ENCODE measurements around the gene ARHGAP28. TPM values are rescaled to one million over a fixed set of nuclear protein-coding genes. Genes with fewer than 3 reads are reported as not detected.
"Not testable (repeated sequence)": the region's sequence is repeated elsewhere in the genome, so short reads cannot be mapped to it uniquely, and the experiment has no call there.

Gene ARHGAP28
- total and polyA plus RNA-seq, 7 experiments from 2014 or later: not detected

DNA sequence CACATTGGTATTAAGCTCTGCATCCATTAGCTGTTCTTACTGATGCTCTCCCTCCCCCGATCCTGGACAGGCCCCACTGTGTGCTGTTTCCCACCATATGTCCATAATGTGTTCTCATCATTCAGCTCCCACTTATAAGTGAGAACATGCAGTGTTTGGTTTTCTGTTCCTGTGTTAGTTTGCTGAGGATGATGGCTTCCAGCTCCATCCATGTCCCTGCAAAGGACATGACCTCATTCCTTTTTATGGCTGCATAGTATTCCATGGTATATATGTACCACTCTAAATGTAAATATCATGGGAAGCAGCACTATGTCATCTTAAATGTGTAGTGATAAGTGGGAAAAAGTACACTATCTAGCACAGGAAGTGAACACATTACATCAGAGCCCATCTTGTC is 116.0 kb downstream of the ARHGAP28 start:
- H3K27me3 Mint-ChIP-seq; H3K27ac ChIP-seq (ENCODE audit: low read depth, low read length); POLR2A ChIA-PET; H3K4me3 ChIP-seq (ENCODE audit: low read length); H3K36me3 Mint-ChIP-seq; H3K4me3 Mint-ChIP-seq; H3K27me3 ChIP-seq (ENCODE audit: control insufficient read depth in 2 of 2, insufficient read depth in 2 of 2, low read length in 2 of 2); H3K36me3 ChIP-seq (ENCODE audit: control insufficient read depth in 2 of 3, insufficient read depth in 3 of 3, low read length in 3 of 3); intact Hi-C loops (cut with micrococcal nuclease); H3K4me1 Mint-ChIP-seq; H3K4me1 ChIP-seq (ENCODE audit: control insufficient read depth in 2 of 2, insufficient read depth in 2 of 2, low read length in 2 of 2); ATAC-seq; H3K27ac Mint-ChIP-seq; DNase-seq; H3K9me3 ChIP-seq (ENCODE audit: control insufficient read depth in 2 of 3, low read length in 3 of 3); CTCF ChIA-PET: not testable (repeated sequence)
- H3K9me3 Mint-ChIP-seq: peaks cover 0 to 14% (median 0%) of the 10 kb centered on the region in 11 donors

DNA sequence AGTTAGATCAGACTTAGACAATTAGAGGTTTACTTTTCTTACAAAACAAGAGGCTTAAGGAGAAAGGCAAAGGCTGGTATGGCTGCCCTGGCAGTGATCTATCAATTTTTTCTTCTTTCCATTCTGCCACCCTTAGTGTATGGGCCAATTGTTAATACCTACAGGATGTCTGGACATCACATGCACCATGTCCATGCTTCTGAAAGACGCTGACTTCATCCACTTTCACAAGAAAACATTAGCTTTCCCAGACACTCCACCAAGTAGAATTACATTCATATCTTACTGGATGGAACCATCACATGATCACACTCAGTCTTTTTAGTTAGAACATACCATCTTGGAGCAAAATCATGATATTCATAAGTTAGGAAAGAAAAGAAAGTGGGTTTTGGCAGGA is 120.9 kb downstream of the ARHGAP28 start:
- Mint-ChIP-seq H3K27me3 (peaks cover 0 to 4% (median 0%) of the 10 kb centered on the region in 5 donors), H3K36me3 (no peaks in the 10 kb centered on the region), H3K9me3 (peaks cover 0 to 20% (median 7%) of the 10 kb centered on the region in 11 donors), H3K4me1 (no peaks in the 10 kb centered on the region), H3K4me3 (no peak overlapping the region), H3K27ac (no peak overlapping the region)
- H3K27ac ChIP-seq (ENCODE audit: low read depth, low read length): no peak overlapping the region
- no peaks in the 10 kb centered on the region for H3K36me3 ChIP-seq (ENCODE audit: control insufficient read depth in 2 of 3, insufficient read depth in 3 of 3, low read length in 3 of 3)
- no peak for DNase-seq
- H3K9me3 ChIP-seq (ENCODE audit: control insufficient read depth in 2 of 3, low read length in 3 of 3): no peaks in the 10 kb centered on the region
- ChIA-PET POLR2A (no interaction called here), CTCF (no interaction called here)
- H3K27me3 ChIP-seq (ENCODE audit: control insufficient read depth in 2 of 2, insufficient read depth in 2 of 2, low read length in 2 of 2): no peaks in the 10 kb centered on the region
- no peak overlapping the region for H3K4me3 ChIP-seq (ENCODE audit: low read length)
- no peak for ATAC-seq
- intact Hi-C loops (cut with micrococcal nuclease): no loop called here
- H3K4me1 ChIP-seq (ENCODE audit: control insufficient read depth in 2 of 2, insufficient read depth in 2 of 2, low read length in 2 of 2): no peaks in the 10 kb centered on the region

DNA sequence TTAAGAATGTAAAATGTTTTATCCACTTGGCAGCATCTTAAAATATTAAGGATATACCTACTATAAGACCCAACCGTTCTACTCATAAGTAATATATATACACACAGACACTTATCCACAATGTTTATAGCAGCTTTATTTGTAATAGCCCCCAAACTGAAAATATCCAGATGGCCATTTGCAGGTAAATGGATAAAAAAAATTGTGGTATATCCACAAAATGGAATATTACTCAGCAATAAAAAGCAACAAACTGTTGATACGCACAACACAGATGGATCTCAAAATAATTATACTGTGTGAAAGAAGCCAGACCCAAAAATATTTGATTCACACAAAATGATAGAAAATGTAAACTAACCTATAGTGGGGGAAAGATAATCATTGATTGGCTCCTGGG is 122.0 kb downstream of the ARHGAP28 start:
- intact Hi-C loops (cut with micrococcal nuclease): no loop called here
- no peak for DNase-seq
- CTCF ChIA-PET: no interaction called here

DNA sequence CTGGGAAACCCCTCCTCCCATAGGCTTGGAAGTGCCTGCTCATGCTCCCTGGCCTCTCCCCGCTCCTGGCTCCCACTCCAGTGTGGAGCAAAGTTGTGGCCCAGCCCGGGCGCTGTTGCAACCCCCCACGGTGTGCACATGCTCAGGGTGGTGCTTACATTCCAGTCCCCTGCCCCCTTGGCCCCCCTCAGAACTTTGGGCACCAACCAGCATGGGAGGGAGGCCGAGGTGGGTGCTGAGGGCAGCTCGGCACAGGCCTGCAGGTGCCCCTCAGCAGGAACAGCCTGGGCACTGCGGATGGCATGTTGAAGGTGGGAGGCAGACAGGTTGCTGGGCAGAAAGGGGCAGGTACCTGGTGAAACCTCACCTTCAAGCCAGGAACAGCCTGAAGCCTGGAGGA is 125.3 kb downstream of the ARHGAP28 start:
- ATAC-seq: no peak
- Histone ChIP-seq H3K4me3 (ENCODE audit: low read length) (no peak overlapping the region), H3K9me3 (ENCODE audit: control insufficient read depth in 2 of 3, low read length in 3 of 3) (no peaks in the 10 kb centered on the region), H3K27me3 (ENCODE audit: control insufficient read depth in 2 of 2, insufficient read depth in 2 of 2, low read length in 2 of 2) (no peaks in the 10 kb centered on the region), H3K36me3 (ENCODE audit: control insufficient read depth in 2 of 3, insufficient read depth in 3 of 3, low read length in 3 of 3) (no peaks in the 10 kb centered on the region), H3K27ac (ENCODE audit: low read depth, low read length) (no peak overlapping the region), H3K4me1 (ENCODE audit: control insufficient read depth in 2 of 2, insufficient read depth in 2 of 2, low read length in 2 of 2) (no peaks in the 10 kb centered on the region)
- H3K9me3 Mint-ChIP-seq: peaks cover 0 to 16% (median 6%) of the 10 kb centered on the region in 11 donors
- no peaks in the 10 kb centered on the region for H3K4me1 Mint-ChIP-seq
- H3K27ac Mint-ChIP-seq: no peak overlapping the region
- ChIA-PET POLR2A (no interaction called here), CTCF (no interaction called here)
- intact Hi-C loops (cut with micrococcal nuclease): no loop called here
- H3K27me3 Mint-ChIP-seq: no peaks in the 10 kb centered on the region
- DNase-seq: no peak
- H3K36me3 Mint-ChIP-seq: no peaks in the 10 kb centered on the region
- no peak overlapping the region for H3K4me3 Mint-ChIP-seq

More for the DNA sequence above, 122.0 kb downstream of the ARHGAP28 start:
- Histone ChIP-seq H3K9me3 (ENCODE audit: control insufficient read depth in 2 of 3, low read length in 3 of 3) (no peaks in the 10 kb centered on the region), H3K27me3 (ENCODE audit: control insufficient read depth in 2 of 2, insufficient read depth in 2 of 2, low read length in 2 of 2) (no peaks in the 10 kb centered on the region), H3K4me3 (ENCODE audit: low read length) (no peak overlapping the region), H3K36me3 (ENCODE audit: control insufficient read depth in 2 of 3, insufficient read depth in 3 of 3, low read length in 3 of 3) (no peaks in the 10 kb centered on the region), H3K27ac (ENCODE audit: low read depth, low read length) (no peak overlapping the region), H3K4me1 (ENCODE audit: control insufficient read depth in 2 of 2, insufficient read depth in 2 of 2, low read length in 2 of 2) (no peaks in the 10 kb centered on the region)
- Mint-ChIP-seq H3K9me3 (peaks cover 0 to 20% (median 6%) of the 10 kb centered on the region in 11 donors), H3K4me1 (no peaks in the 10 kb centered on the region), H3K27ac (no peak overlapping the region), H3K4me3 (no peak overlapping the region), H3K27me3 (peaks cover 0 to 4% (median 0%) of the 10 kb centered on the region in 5 donors), H3K36me3 (no peaks in the 10 kb centered on the region)
- POLR2A ChIA-PET: no interaction called here
- ATAC-seq: no peak

DNA sequence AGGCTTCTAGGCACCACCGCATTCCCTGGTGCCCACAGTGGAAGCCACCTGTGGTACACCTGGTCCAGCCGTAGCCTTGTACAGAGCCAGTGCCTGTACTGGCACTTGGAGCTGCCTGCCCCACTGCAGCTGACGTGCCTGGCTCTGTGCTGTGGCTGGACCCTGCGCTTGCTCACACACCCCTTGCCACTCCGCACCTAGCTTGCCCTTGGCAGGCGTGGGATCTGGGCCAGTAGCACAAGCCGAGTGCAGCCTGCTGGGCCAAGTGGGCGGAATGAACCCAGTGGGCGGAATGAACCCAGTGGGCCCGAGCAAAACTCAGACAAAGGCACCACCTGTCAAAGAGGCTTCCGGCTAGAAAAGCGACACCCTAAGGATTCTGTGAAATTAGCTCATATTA is 126.3 kb downstream of the ARHGAP28 start:
- no peak overlapping the region for H3K4me3 ChIP-seq (ENCODE audit: low read length)
- ChIA-PET POLR2A (interaction anchor here (0.5 kb wide), 1 partner anchor 269 kb away, joined by 3 read pairs; no protein-coding TSS in a partner anchor), CTCF (no interaction called here)
- ATAC-seq: no peak
- H3K9me3 Mint-ChIP-seq: peaks cover 0 to 16% (median 5%) of the 10 kb centered on the region in 11 donors
- no peaks in the 10 kb centered on the region for H3K4me1 ChIP-seq (ENCODE audit: control insufficient read depth in 2 of 2, insufficient read depth in 2 of 2, low read length in 2 of 2)
- no peaks in the 10 kb centered on the region for H3K27me3 Mint-ChIP-seq
- intact Hi-C loops (cut with micrococcal nuclease): no loop called here
- no peaks in the 10 kb centered on the region for H3K27me3 ChIP-seq (ENCODE audit: control insufficient read depth in 2 of 2, insufficient read depth in 2 of 2, low read length in 2 of 2)
- no peaks in the 10 kb centered on the region for H3K9me3 ChIP-seq (ENCODE audit: control insufficient read depth in 2 of 3, low read length in 3 of 3)
- no peaks in the 10 kb centered on the region for H3K4me1 Mint-ChIP-seq
- no peak for DNase-seq
- H3K27ac Mint-ChIP-seq: no peak overlapping the region
- H3K4me3 Mint-ChIP-seq: no peak overlapping the region
- no peak overlapping the region for H3K27ac ChIP-seq (ENCODE audit: low read depth, low read length)
- no peaks in the 10 kb centered on the region for H3K36me3 ChIP-seq (ENCODE audit: control insufficient read depth in 2 of 3, insufficient read depth in 3 of 3, low read length in 3 of 3)
- H3K36me3 Mint-ChIP-seq: no peaks in the 10 kb centered on the region

DNA sequence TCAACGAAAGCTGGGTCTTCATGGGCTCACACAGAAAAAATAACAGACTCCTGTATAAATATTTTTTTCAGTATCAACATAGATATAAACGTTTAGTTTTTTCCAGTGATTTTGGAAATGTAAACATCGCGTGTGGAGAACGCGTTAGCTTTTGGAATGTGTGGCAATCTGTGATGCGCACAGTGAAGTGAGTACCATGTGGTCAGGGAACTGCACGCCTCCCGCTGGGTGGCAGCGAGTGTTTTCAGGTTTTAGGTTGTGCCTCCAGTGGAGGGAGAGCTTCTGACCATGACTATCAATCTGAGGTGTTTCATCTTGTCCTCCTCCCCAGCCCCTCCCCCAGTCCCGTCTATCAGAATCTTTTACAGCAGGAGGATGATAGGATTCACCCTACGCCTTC is 127.8 kb downstream of the ARHGAP28 start:
- H3K4me1 ChIP-seq (ENCODE audit: control insufficient read depth in 2 of 2, insufficient read depth in 2 of 2, low read length in 2 of 2): no peaks in the 10 kb centered on the region
- no peak overlapping the region for H3K27ac ChIP-seq (ENCODE audit: low read depth, low read length)
- peaks cover 0 to 10% (median 4%) of the 10 kb centered on the region in 11 donors for H3K9me3 Mint-ChIP-seq
- POLR2A ChIA-PET: no interaction called here
- intact Hi-C loops (cut with micrococcal nuclease): no loop called here
- CTCF ChIA-PET: no interaction called here
- H3K27me3 Mint-ChIP-seq: no peaks in the 10 kb centered on the region
- no peaks in the 10 kb centered on the region for H3K36me3 Mint-ChIP-seq
- no peaks in the 10 kb centered on the region for H3K36me3 ChIP-seq (ENCODE audit: control insufficient read depth in 2 of 3, insufficient read depth in 3 of 3, low read length in 3 of 3)
- no peak overlapping the region for H3K4me3 Mint-ChIP-seq
- DNase-seq: no peak
- no peaks in the 10 kb centered on the region for H3K9me3 ChIP-seq (ENCODE audit: control insufficient read depth in 2 of 3, low read length in 3 of 3)
- H3K27ac Mint-ChIP-seq: no peak overlapping the region
- no peak overlapping the region for H3K4me3 ChIP-seq (ENCODE audit: low read length)
- no peak for ATAC-seq
- H3K27me3 ChIP-seq (ENCODE audit: control insufficient read depth in 2 of 2, insufficient read depth in 2 of 2, low read length in 2 of 2): no peaks in the 10 kb centered on the region
- no peaks in the 10 kb centered on the region for H3K4me1 Mint-ChIP-seq

DNA sequence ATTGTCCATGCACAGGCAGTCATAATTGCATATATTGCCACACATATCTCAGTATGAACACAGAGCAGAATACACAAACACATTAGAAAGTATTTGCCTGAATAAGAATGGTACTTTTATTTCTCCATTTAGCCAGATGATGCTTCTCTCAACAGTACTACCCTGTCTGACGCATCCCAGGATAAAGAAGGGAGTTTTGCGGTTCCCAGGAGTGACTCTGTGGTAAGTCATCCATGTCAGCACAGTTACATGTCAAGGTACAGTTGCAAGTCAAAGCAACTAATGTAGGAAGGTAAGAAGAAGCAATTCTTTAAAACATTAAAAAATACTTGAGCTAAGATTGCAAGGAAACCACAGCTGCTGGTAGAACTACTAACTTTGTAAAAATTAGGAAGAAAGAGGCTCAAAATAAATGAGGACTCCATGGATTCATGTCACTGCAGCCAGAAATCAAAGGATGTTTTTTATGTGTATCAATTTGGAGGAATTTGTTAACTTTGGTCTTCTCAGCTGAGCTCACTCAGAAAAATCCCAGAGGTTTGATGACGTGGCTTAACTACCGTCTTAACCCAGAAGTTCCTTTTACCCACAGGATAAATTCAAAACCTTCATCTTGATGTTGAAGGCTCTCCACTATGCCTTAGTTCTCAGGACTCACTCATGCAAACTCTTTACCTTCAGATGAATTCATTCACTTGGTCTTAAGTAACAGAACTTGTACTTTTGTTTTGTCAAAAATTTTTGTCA is 130.3 kb downstream of the ARHGAP28 start:
- Histone ChIP-seq H3K27me3 (ENCODE audit: control insufficient read depth in 2 of 2, insufficient read depth in 2 of 2, low read length in 2 of 2) (no peaks in the 10 kb centered on the region), H3K4me1 (ENCODE audit: control insufficient read depth in 2 of 2, insufficient read depth in 2 of 2, low read length in 2 of 2) (no peaks in the 10 kb centered on the region), H3K9me3 (ENCODE audit: control insufficient read depth in 2 of 3, low read length in 3 of 3) (no peaks in the 10 kb centered on the region), H3K36me3 (ENCODE audit: control insufficient read depth in 2 of 3, insufficient read depth in 3 of 3, low read length in 3 of 3) (no peaks in the 10 kb centered on the region), H3K4me3 (ENCODE audit: low read length) (no peak overlapping the region), H3K27ac (ENCODE audit: low read depth, low read length) (no peak overlapping the region)
- no peak overlapping the region for H3K27ac Mint-ChIP-seq
- H3K4me3 Mint-ChIP-seq: no peak overlapping the region
- H3K9me3 Mint-ChIP-seq: peaks cover 0 to 2% (median 0%) of the 10 kb centered on the region in 11 donors
- no peaks in the 10 kb centered on the region for H3K27me3 Mint-ChIP-seq
- no peaks in the 10 kb centered on the region for H3K4me1 Mint-ChIP-seq
- ATAC-seq (no peak), DNase-seq (no peak)
- no peaks in the 10 kb centered on the region for H3K36me3 Mint-ChIP-seq
- POLR2A ChIA-PET: no interaction called here
- CTCF ChIA-PET: no interaction called here
- intact Hi-C loops (cut with micrococcal nuclease): no loop called here
